ENCODE results near the gene KCTD10.

KCTD10 gene

GRCh38 chr12:109469517-109469916, 7.6 kb downstream of the KCTD10 start:
- no peak for DNase-seq

- DNase-seq, result no peak
Observed at GRCh38 chr12:109467978-109468676, 9.0 kb downstream of the KCTD10 start.

- no peak for DNase-seq
Observed at GRCh38 chr12:109466821-109467220, 10.3 kb downstream of the KCTD10 start.

- no peak for DNase-seq
Observed at GRCh38 chr12:109466305-109466704, 10.8 kb downstream of the KCTD10 start.

GRCh38 chr12:109464642-109465351, 12.3 kb downstream of the KCTD10 start:
- DNase-seq, result no peak

- no peak for DNase-seq
Observed at GRCh38 chr12:109463756-109464155, 13.3 kb downstream of the KCTD10 start.

GRCh38 chr12:109462868-109463692, 14.0 kb downstream of the KCTD10 start:
- DNase-seq, result peak; percentile 94

- peak; percentile 93 for DNase-seq
Observed at GRCh38 chr12:109461846-109462756, 15.0 kb downstream of the KCTD10 start.

GRCh38 chr12:109461049-109461845, 15.9 kb downstream of the KCTD10 start:
- no peak for DNase-seq

GRCh38 chr12:109460538-109460937, 16.6 kb downstream of the KCTD10 start:
- no peak for DNase-seq

GRCh38 chr12:109459247-109459646, 17.9 kb downstream of the KCTD10 start:
- no peak for DNase-seq

- DNase-seq, result no peak
Observed at GRCh38 chr12:109458771-109459208, 18.3 kb downstream of the KCTD10 start.

GRCh38 chr12:109458086-109458485, 19.0 kb downstream of the KCTD10 start:
- no peak for DNase-seq

GRCh38 chr12:109455706-109456105, 21.4 kb downstream of the KCTD10 start:
- peak; percentile 54 for DNase-seq

GRCh38 chr12:109452489-109452888, 24.6 kb downstream of the KCTD10 start:
- no peak for DNase-seq

- no peak for DNase-seq
Observed at GRCh38 chr12:109451400-109451799, 25.7 kb downstream of the KCTD10 start.

GRCh38 chr12:109450980-109451379, 26.1 kb downstream of the KCTD10 start:
- no peak for DNase-seq

GRCh38 chr12:109449845-109450532, 27.1 kb downstream of the KCTD10 start:
- no peak for DNase-seq

- no peak for DNase-seq
Observed at GRCh38 chr12:109448707-109449390, 28.3 kb downstream of the KCTD10 start.

- no peak for DNase-seq
Observed at GRCh38 chr12:109448272-109448671, 28.8 kb downstream of the KCTD10 start.

All from NCI-H226 (cell line).